Middle frontal gyrus (tissue), 1 donor: ENCODE measurements around the gene HLCS.

ENCODE experiments used
- DNase-seq: peaks from one replicate; pipeline ENCODE4 v3.0.0-alpha.2; 2015; ENCODE audit warnings: low spot score; ENCODE audit errors: extremely low spot score

The HLCS gene

GRCh38 chr21:36883532-36884486 is 82.7 kb downstream of the HLCS start:
- no peak for DNase-seq

GRCh38 chr21:36882776-36883175 is 83.7 kb downstream of the HLCS start:
- no peak for DNase-seq

- DNase-seq, result no peak
Measured at GRCh38 chr21:36881228-36881627, 85.2 kb downstream of the HLCS start.

- no peak for DNase-seq
Measured at GRCh38 chr21:36879827-36880226, 86.6 kb downstream of the HLCS start.

- no peak for DNase-seq
Measured at GRCh38 chr21:36877741-36878140, 88.7 kb downstream of the HLCS start.

- no peak for DNase-seq
Measured at GRCh38 chr21:36874665-36875064, 91.8 kb downstream of the HLCS start.

- no peak for DNase-seq
Measured at GRCh38 chr21:36873513-36873912, 93.0 kb downstream of the HLCS start.

- no peak for DNase-seq
Measured at GRCh38 chr21:36867291-36867905, 99.1 kb downstream of the HLCS start.

GRCh38 chr21:36866419-36866818 is 100.0 kb downstream of the HLCS start:
- DNase-seq, result no peak

- no peak for DNase-seq
Measured at GRCh38 chr21:36864974-36865373, 101.5 kb downstream of the HLCS start.

- no peak for DNase-seq
Measured at GRCh38 chr21:36863260-36863659, 103.2 kb downstream of the HLCS start.

- DNase-seq, result no peak
Measured at GRCh38 chr21:36861595-36862323, 104.7 kb downstream of the HLCS start.

GRCh38 chr21:36860736-36861594 is 105.5 kb downstream of the HLCS start:
- DNase-seq, result no peak

GRCh38 chr21:36859744-36860501 is 106.5 kb downstream of the HLCS start:
- DNase-seq, result no peak

GRCh38 chr21:36858320-36858957 is 108.0 kb downstream of the HLCS start:
- DNase-seq, result no peak

GRCh38 chr21:36856643-36857042 is 109.8 kb downstream of the HLCS start:
- DNase-seq, result no peak

- no peak for DNase-seq
Measured at GRCh38 chr21:36854391-36854790, 112.1 kb downstream of the HLCS start.

- no peak for DNase-seq
Measured at GRCh38 chr21:36852864-36853263, 113.6 kb downstream of the HLCS start.

GRCh38 chr21:36852293-36852692 is 114.2 kb downstream of the HLCS start:
- DNase-seq, result no peak

- DNase-seq, result no peak
Measured at GRCh38 chr21:36851121-36851520, 115.3 kb downstream of the HLCS start.
